BE2C (cell line): ENCODE data around the gene MGAT4A.

Experiments used
- DNase-seq: peaks from one replicate; pipeline ENCODE4 v3.0.0-alpha.2; 2020
- H3K27me3 ChIP-seq: fragments of 250-450 bp; sonication (Bioruptor Pico); 2 replicates; pipeline ENCODE4 v1.5.1; 2020; ENCODE audit warnings: mild to moderate bottlenecking
- H3K36me3 ChIP-seq: fragments of 250-450 bp; sonication (Bioruptor Pico); 2 replicates; pipeline ENCODE4 v1.5.1; 2020; ENCODE audit warnings: mild to moderate bottlenecking
- H3K4me1 ChIP-seq: fragments of 250-450 bp; sonication (Bioruptor Pico); 2 replicates; pipeline ENCODE4 v1.5.1; 2020
- H3K4me3 ChIP-seq: 2 replicates; pipeline ENCODE4 v1.5.1; 2011; ENCODE audit warnings: low read depth, low read length
- H3K9me3 ChIP-seq: fragments of 250-450 bp; sonication (Bioruptor Pico); 2 replicates; pipeline ENCODE4 v1.5.1; 2020
- CTCF ChIP-seq: IDR thresholded peaks from 2 replicates; pipeline ENCODE4 v1.5.1; 2012; ENCODE audit warnings: mild to moderate bottlenecking, low read depth, low read length

The MGAT4A gene

DNA sequence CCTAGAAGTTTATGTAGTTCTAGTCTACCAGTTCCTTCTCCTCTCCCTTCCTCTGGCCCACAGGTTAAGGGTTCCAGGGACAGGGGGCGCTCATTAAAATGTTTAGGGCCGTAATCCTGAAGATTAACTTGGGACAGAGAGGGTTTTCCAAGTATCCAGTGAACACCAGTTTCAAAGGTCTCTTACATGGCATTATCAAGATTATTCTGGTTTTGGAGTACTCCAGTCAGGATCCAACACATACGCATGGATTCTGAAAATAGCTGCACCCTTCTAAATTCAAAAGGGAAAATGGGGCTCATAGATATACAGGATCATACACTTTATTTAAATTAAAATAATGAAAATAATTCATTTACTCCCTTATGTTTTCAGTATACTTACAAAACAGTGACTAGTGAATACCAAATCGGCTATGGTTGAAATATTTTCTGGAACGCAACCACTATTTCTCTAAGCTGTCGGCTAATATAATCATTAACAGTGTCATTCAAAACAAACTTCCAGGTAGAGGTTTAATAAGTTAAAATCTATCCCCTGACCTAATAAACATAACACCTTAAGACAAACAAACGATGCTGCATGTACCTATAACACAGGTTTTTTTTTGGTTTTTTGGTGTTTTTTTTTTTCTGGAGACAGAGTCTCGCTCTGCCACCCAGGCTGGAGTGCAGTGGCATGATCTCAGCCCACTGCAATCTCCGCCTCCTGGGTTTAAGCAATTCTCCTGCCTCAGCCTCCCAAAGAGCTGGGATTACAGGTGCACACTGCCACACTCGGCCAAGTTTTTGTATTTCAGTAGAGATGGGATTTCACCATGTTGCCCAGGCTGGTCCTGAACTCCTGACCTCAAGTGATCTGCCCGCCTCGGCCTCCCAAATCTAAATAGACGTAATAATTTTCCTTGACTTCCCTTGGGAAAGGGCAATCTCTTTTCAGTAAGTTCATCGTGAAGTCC, 44.7 kb downstream of the MGAT4A start:
- H3K36me3 ChIP-seq, result no peaks in the 10 kb centered on the region

GRCh38 chr2:98683728-98684127, 47.2 kb downstream of the MGAT4A start:
- no peaks in the 10 kb centered on the region for H3K4me1 ChIP-seq
- no peak for TF ChIP-seq CTCF
- no peaks in the 10 kb centered on the region for H3K27me3 ChIP-seq

More for the DNA sequence above, 44.7 kb downstream of the MGAT4A start:
- Histone ChIP-seq H3K9me3 (no peaks in the 10 kb centered on the region), H3K27me3 (no peaks in the 10 kb centered on the region), H3K4me1 (no peaks in the 10 kb centered on the region), H3K4me3 (no peak overlapping the region)
- no peak for DNase-seq
- no peak for TF ChIP-seq CTCF

DNA sequence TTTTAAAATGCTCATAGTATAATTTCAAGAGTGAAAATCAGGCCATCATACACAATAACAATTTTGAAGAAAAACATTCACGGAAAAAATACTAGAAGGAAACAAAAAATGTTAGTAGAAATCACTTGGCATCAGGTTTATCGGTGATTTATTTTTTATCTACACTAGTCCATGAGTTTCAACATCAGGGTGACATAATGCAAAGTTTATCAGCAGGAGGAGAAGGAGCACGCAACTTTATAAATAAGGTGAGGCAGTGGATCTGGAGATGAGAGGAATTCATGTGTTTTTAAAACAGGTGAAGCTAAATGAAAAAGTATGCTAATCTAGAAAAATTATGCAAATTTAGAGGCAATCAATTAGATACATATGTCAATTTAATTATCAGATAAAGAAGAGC, 54.2 kb downstream of the MGAT4A start:
- Histone ChIP-seq H3K36me3 (no peaks in the 10 kb centered on the region), H3K4me3 (no peak overlapping the region), H3K4me1 (no peaks in the 10 kb centered on the region), H3K27me3 (no peaks in the 10 kb centered on the region), H3K9me3 (no peaks in the 10 kb centered on the region)
- no peak for DNase-seq
- no peak for TF ChIP-seq CTCF

More at GRCh38 chr2:98683728-98684127, 47.2 kb downstream of the MGAT4A start:
- no peaks in the 10 kb centered on the region for H3K36me3 ChIP-seq
- no peak overlapping the region for H3K4me3 ChIP-seq
- no peak for DNase-seq
- no peaks in the 10 kb centered on the region for H3K9me3 ChIP-seq

DNA sequence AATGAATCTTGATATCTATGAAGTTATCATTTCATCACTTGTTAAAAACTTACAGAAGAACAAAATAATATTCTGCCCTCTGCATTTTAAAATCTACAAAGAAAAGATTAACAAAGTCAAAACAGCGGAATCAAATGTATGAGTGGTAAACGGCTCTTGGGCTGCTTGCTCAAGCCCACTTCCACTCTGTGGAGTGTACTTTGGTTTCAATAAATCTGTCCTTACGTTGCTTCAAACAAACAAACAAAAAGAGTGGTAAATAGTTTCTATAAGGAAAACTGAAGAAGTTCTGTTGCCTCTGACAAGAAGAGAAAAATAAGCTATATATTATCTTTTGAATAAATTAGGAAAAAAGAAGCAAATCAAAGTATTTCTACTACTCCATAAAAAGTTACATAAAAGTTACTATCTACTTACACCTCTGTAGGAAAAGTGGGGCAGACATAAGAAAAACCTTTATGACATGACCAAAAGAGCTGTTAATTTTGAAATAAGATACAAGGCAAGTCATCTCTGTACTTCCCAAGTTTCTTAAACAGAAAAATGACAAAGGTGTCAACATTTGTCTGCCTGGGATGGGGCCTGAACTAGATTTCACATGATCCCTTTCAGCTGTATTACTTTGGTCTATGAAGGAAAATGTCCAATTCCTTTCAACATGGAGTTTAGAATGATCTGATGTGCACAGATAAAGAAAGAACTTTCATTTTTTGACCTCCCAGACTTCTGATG, 56.5 kb downstream of the MGAT4A start:
- H3K4me1 ChIP-seq, result no peaks in the 10 kb centered on the region
- no peak overlapping the region for H3K4me3 ChIP-seq
- no peaks in the 10 kb centered on the region for H3K9me3 ChIP-seq
- no peak for TF ChIP-seq CTCF
- no peaks in the 10 kb centered on the region for H3K36me3 ChIP-seq
- H3K27me3 ChIP-seq, result no peaks in the 10 kb centered on the region
- DNase-seq, result no peak

DNA sequence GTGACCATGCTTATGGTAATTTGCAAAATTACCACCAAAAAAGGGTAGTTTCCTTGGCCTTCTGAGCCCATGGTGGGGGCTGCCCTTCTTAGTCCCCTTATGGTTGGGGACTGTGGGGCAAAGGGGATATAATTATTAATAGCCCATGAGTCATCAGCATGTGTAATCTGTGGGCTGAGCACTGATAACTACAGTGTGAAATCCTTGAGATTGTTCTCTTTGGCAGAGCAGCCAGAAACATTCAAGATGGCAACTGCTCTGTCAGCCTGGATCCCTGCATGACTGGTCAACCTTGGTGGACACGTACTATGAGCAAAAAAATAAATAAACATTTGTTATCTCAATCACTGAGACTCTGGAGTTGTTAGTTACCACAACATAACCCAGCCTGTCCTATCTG, 61.3 kb downstream of the MGAT4A start:
- Histone ChIP-seq H3K4me3 (no peak overlapping the region), H3K27me3 (no peaks in the 10 kb centered on the region), H3K4me1 (no peaks in the 10 kb centered on the region), H3K9me3 (no peaks in the 10 kb centered on the region), H3K36me3 (no peaks in the 10 kb centered on the region)
- DNase-seq, result no peak
- TF ChIP-seq CTCF, result no peak

- TF ChIP-seq CTCF, result no peak
- DNase-seq, result no peak
- H3K9me3 ChIP-seq, result no peaks in the 10 kb centered on the region
- H3K4me3 ChIP-seq, result no peak overlapping the region
- H3K36me3 ChIP-seq, result no peaks in the 10 kb centered on the region
- no peaks in the 10 kb centered on the region for H3K27me3 ChIP-seq
- no peaks in the 10 kb centered on the region for H3K4me1 ChIP-seq
Measured at GRCh38 chr2:98665677-98666076, 65.3 kb downstream of the MGAT4A start.
